Stimulated activated naive CD8-positive, alpha-beta T cell treated with anti-CD3 and anti-CD28 coated beads, Interleukin-15, Interleukin-2, amounts not matched to agents 100 U/mL and 50 U/mL, for 24 hours (primary cell): ENCODE data around the gene PIGO.

Experiments
- ATAC-seq: fragments of 150-1000 bp; cut with Tn5 transposase; one replicate; pipeline ENCODE4 v1.10.0; 2021
- DNase-seq: peaks from one replicate; pipeline ENCODE4 v3.0.0; 2021

The PIGO gene

DNA sequence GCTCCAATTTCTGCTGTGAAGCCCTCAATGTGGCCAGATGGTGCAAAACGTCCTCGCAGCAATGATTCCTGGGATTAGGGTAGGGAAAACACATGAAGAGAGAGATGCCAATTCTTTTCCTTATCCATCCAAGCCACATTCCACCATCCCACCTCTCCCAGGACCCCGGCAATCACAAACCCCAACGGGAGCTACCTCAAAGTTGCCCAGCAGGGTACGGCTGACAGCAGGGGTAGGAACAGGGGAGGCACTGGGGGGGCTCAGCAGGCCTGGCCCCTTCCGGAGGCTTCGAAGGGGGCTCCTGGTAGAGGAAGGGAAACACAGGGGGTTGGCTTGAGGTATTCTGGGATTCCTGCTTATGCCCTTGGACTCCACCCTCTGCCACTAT lies 9.9 kb upstream of the PIGO start:
- DNase-seq = no peak
- no peak for ATAC-seq

DNA sequence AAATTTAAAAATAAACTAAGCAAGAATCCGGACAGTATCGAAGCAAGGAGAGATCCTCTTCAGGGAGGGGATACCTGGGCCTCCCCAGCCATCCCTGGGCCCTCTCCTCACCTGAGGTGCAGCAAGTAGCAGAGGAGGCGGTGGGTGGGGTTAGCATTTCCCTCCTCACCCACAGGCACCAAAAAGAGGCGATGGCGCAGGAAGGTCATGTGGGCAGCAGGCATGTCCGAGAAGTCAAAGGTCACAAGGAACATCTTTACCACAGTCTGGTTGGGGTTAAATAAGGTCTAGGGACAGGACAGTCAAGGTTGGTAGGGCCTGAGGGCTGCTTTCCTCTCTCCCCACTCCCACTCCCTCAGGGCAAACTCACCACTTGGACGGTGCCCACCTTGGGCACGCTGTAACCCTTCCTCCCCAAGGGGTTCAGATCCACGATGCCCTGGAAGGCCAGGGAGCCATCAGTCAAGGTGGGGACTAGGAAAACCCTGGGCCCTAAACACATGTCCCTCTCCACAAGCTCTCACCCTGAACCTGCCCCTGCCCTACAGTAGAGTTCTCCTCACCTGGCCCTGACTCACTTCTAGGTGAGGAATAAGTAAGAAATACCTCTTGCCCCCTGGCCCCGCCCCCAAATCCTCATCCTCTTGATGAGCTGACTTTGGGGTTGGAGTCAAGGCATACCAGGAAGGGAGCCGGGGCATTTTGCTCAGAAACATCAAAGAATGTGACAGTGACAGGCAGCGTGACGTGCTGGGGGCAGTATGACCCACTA lies 9.4 kb upstream of the PIGO start:
- ATAC-seq = no peak
- no peak for DNase-seq

DNA sequence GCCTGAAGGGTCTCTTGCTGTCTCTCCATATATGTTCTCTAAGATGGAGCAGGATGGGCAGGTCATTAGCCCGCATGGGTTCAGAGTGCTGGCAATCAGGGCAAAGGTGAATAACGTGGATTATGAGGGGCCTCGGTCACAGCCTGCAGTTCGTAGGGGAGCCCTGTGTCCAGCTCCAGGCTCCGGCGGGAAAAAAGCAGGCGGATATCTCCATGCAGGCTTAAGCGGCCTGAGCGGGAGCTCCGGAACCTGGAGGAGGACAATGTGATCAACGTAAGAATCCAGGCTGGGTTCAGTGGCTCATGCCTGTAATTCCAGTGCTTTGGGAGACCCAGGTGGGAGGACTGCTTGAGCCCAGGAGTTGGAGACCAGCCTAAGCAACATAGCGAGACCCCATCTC lies 8.7 kb upstream of the PIGO start:
- DNase-seq = no peak

GRCh38 chr9:35104586-35104985 lies 8.2 kb upstream of the PIGO start:
- ATAC-seq (no peak), DNase-seq (no peak)

More for the DNA sequence above, 8.7 kb upstream of the PIGO start:
- ATAC-seq = no peak

GRCh38 chr9:35103660-35104191 lies 7.3 kb upstream of the PIGO start:
- no peak for DNase-seq
- no peak for ATAC-seq

GRCh38 chr9:35102769-35103659 lies 6.6 kb upstream of the PIGO start, which contains the start of gene STOML2:
TSS of gene STOML2 (minus strand) at chr9:35103131. CDS start at chr9:35103094, 37 bp downstream.
- peak; percentile 96 for ATAC-seq

GRCh38 chr9:35102465-35102768 lies 6.0 kb upstream of the PIGO start:
- ATAC-seq (peak; percentile 15), DNase-seq (no peak)

More at GRCh38 chr9:35102769-35103659, 6.6 kb upstream of the PIGO start, which contains the start of gene STOML2:
- peak; percentile 89 for DNase-seq

GRCh38 chr9:35097573-35097972 lies 1.2 kb upstream of the PIGO start:
- ATAC-seq (no peak), DNase-seq (no peak)

GRCh38 chr9:35091536-35091935 lies 4.9 kb downstream of the PIGO start:
- no peak for ATAC-seq
- no peak for DNase-seq

GRCh38 chr9:35089434-35089833 lies 7.0 kb downstream of the PIGO start:
- ATAC-seq (no peak), DNase-seq (no peak)

DNA sequence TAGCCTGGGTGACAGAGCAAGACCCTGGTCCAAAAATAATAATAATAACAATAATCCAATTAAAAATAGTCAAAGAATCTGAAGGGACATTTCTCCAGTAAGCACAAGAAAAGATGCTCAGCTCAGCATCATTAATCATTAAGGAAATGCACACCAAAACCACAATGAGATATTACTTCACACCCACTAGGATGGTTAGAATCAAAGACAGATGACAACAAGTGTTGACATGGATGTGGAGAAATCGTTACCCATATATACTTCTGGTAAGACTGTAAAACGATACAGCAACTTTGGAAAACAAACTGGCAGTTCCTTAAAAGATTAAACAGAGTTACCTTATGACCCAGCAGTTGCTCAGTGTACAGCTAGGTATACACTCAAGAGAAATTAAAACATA lies 11.3 kb downstream of the PIGO start:
- ATAC-seq (no peak), DNase-seq (no peak)

GRCh38 chr9:35079426-35080341 lies 16.7 kb downstream of the PIGO start, which contains the start of gene FANCG:
TSS of gene FANCG (minus strand) at chr9:35079942. CDS start at chr9:35079524, 418 bp downstream.
- ATAC-seq = peak; percentile 91
- DNase-seq = peak; percentile 86

- ATAC-seq (no peak), DNase-seq (no peak)
These were observed 17.4 kb downstream of the PIGO start for GRCh38 chr9:35079041-35079425.

GRCh38 chr9:35078066-35078465 lies 18.3 kb downstream of the PIGO start:
- ATAC-seq (no peak), DNase-seq (no peak)

- DNase-seq = no peak
- no peak for ATAC-seq
These were observed 19.5 kb downstream of the PIGO start for GRCh38 chr9:35076848-35077247.

DNA sequence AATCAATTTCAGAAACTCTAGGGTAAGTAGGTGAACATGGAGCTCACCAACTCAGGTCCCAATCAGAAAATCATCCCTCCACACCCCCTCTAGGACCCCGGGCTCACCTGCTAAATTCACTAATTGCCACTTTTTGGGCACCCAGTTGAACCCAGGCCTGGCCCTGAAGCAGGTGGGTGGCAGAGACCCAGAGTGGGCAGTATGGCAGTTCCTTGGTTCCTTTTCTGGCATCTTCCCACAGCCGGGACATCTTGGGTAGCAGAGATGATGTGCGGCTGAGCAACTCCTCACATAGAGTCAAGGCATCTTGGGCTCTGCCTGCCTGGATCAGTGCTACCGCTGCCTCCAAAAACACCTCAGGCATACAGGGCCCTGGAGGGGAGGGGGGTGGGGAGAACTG lies 21.0 kb downstream of the PIGO start:
- ATAC-seq = no peak
- no peak for DNase-seq

- ATAC-seq (no peak), DNase-seq (no peak)
These were observed 21.6 kb downstream of the PIGO start for GRCh38 chr9:35074791-35075190.

DNA sequence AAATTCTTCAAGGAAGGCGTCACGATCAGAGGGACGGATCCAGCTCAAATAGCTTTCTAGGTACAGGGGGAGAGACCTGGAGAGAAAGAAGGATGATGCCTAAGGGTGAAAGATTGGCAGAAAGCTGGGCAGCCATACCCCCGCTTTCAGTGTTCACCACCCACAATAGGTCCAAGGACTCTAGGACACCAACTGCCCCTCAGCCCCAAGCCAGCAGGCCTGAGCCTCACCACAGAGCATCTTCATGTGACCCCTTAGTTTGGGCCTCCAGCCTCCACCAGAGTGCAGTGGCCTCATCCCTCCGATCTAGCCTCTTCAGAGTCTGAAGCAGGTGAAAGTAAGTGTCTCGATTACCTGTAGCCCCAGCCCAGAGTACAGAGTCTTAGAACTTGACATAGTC lies 22.2 kb downstream of the PIGO start:
- no peak for ATAC-seq
- no peak for DNase-seq

DNA sequence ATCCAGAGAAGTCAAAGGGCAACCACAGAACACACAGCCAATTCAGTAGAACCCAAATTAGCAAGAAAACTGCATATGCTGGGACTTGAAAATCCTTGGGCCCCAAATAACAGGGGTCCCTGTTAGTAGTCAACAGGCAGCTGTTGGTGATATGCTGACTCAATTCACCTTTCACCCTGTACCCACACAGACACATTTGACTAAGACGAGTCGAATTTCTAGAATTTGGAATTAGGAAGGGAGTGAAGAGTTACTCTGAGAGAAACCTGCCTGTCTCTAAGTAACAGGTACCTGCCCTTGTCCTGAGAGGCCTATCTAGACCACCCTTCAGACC lies 23.1 kb downstream of the PIGO start:
- ATAC-seq = no peak
- no peak for DNase-seq

- DNase-seq = peak; percentile 96
- ATAC-seq = peak; percentile 90
These were observed 23.7 kb downstream of the PIGO start, which contains the start of gene VCP for GRCh38 chr9:35072461-35073278. TSS of gene VCP (minus strand) at chr9:35072625. CDS start at chr9:35072353, 272 bp downstream.
